Measurements from ENCODE around the gene SLC22A14.
"Not testable (repeated sequence)": the region's sequence is repeated elsewhere in the genome, so short reads cannot be mapped to it uniquely, and the experiment has no call there.

DNA sequence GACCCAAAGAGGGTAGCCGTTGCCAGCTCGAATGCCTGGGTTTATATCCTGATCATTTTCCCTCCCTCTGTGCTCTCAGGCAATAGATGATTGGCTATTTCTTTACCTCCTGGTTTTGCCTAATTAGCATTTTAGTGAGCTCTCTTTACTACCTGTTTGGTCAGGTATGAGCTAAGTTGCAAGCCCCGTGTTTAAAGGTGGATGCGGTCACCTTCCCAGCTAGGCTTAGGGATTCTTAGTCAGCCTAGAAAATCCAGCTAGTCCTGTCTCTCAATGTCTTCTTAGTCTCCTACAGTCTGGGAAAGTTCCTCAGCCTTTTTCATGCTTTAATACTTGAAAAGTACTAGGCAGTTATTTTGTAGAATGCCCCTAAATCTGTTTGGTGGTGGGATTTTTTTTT lies 15.0 kb downstream of the SLC22A14 start:
- TF ChIP-seq, protein P1, sequence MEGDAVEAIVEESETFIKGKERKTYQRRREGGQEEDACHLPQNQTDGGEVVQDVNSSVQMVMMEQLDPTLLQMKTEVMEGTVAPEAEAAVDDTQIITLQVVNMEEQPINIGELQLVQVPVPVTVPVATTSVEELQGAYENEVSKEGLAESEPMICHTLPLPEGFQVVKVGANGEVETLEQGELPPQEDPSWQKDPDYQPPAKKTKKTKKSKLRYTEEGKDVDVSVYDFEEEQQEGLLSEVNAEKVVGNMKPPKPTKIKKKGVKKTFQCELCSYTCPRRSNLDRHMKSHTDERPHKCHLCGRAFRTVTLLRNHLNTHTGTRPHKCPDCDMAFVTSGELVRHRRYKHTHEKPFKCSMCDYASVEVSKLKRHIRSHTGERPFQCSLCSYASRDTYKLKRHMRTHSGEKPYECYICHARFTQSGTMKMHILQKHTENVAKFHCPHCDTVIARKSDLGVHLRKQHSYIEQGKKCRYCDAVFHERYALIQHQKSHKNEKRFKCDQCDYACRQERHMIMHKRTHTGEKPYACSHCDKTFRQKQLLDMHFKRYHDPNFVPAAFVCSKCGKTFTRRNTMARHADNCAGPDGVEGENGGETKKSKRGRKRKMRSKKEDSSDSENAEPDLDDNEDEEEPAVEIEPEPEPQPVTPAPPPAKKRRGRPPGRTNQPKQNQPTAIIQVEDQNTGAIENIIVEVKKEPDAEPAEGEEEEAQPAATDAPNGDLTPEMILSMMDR (IDR thresholded peaks at IDR 0.05; ENCODE audit: extremely low read depth in 1 of 2, insufficient read depth in 1 of 2, low read depth in 1 of 2, low read length in 2 of 2) = not testable (repeated sequence)
- TF ChIP-seq POLR2A (IDR thresholded peaks at IDR 0.05; ENCODE audit: low read depth, low read length); GATA2 (IDR thresholded peaks at IDR 0.05; ENCODE audit: insufficient read depth, insufficient read length, low read depth, low read length); POLR2AphosphoS5 (IDR thresholded peaks at IDR 0.05; ENCODE audit: insufficient read depth, low read depth, low read length); MYC (IDR thresholded peaks at IDR 0.05; ENCODE audit: low read depth, low read length); EZH2 (IDR thresholded peaks at IDR 0.05; ENCODE audit: borderline replicate concordance, low read depth, low read length, severe bottlenecking); FOS (IDR thresholded peaks at IDR 0.05; ENCODE audit: borderline replicate concordance, insufficient read depth, low read length): not testable (repeated sequence)
- TF ChIP-seq, protein P2, sequence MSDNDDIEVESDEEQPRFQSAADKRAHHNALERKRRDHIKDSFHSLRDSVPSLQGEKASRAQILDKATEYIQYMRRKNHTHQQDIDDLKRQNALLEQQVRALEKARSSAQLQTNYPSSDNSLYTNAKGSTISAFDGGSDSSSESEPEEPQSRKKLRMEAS (IDR thresholded peaks at IDR 0.05; ENCODE audit: insufficient read depth, insufficient read length) = not testable (repeated sequence)

All from endothelial cell of umbilical vein (primary cell).